CD4-positive, alpha-beta T cell treated with Interleukin-10 for 1 hour (primary cell): Measurements from ENCODE around the gene CALN1.
"Not testable (repeated sequence)": the region's sequence is repeated elsewhere in the genome, so short reads cannot be mapped to it uniquely, and the experiment has no call there.

Experiments
- DNase-seq: peaks from one replicate; pipeline ENCODE4 v3.0.0-alpha.2; 2020

CALN1 gene

GRCh38 chr7:72265071-72265904 lies 146.8 kb downstream of the CALN1 start:
- no peak for DNase-seq

- no peak for DNase-seq
Observed at GRCh38 chr7:72260406-72260805, 151.7 kb downstream of the CALN1 start.

GRCh38 chr7:72258074-72258473 lies 154.1 kb downstream of the CALN1 start:
- DNase-seq, result no peak

- DNase-seq, result no peak
Observed at GRCh38 chr7:72254455-72254854, 157.7 kb downstream of the CALN1 start.

GRCh38 chr7:72249106-72249505 lies 163.0 kb downstream of the CALN1 start:
- DNase-seq, result no peak

- DNase-seq, result no peak
Observed at GRCh38 chr7:72244826-72245398, 167.2 kb downstream of the CALN1 start.

GRCh38 chr7:72243329-72243728 lies 168.8 kb downstream of the CALN1 start:
- no peak for DNase-seq

- DNase-seq, result no peak
Observed at GRCh38 chr7:72235351-72235750, 176.8 kb downstream of the CALN1 start.

GRCh38 chr7:72234086-72234485 lies 178.1 kb downstream of the CALN1 start:
- DNase-seq, result no peak

- DNase-seq, result no peak
Observed at GRCh38 chr7:72230281-72230680, 181.9 kb downstream of the CALN1 start.

GRCh38 chr7:72223351-72223750 lies 188.8 kb downstream of the CALN1 start:
- DNase-seq, result no peak

- DNase-seq, result no peak
Observed at GRCh38 chr7:72222136-72222535, 190.0 kb downstream of the CALN1 start.

- no peak for DNase-seq
Observed at GRCh38 chr7:72219500-72219899, 192.6 kb downstream of the CALN1 start.

- no peak for DNase-seq
Observed at GRCh38 chr7:72217151-72217550, 195.0 kb downstream of the CALN1 start.

GRCh38 chr7:72213769-72214168 lies 198.4 kb downstream of the CALN1 start:
- DNase-seq, result no peak

- DNase-seq, result no peak
Observed at GRCh38 chr7:72213081-72213480, 199.1 kb downstream of the CALN1 start.

GRCh38 chr7:72211175-72211574 lies 201.0 kb downstream of the CALN1 start:
- DNase-seq, result no peak

GRCh38 chr7:72209006-72209405 lies 203.1 kb downstream of the CALN1 start:
- DNase-seq, result not testable (repeated sequence)

GRCh38 chr7:72196176-72196575 lies 216.0 kb downstream of the CALN1 start:
- DNase-seq, result no peak

GRCh38 chr7:72190919-72191318 lies 221.2 kb downstream of the CALN1 start:
- no peak for DNase-seq

GRCh38 chr7:72190146-72190545 lies 222.0 kb downstream of the CALN1 start:
- no peak for DNase-seq

- DNase-seq, result no peak
Observed at GRCh38 chr7:72187179-72187578, 225.0 kb downstream of the CALN1 start.

- no peak for DNase-seq
Observed at GRCh38 chr7:72183835-72184234, 228.3 kb downstream of the CALN1 start.

GRCh38 chr7:72182036-72182435 lies 230.1 kb downstream of the CALN1 start:
- DNase-seq, result no peak

- no peak for DNase-seq
Observed at GRCh38 chr7:72176875-72177274, 235.3 kb downstream of the CALN1 start.
